Esophagus squamous epithelium (tissue), 5 donors: ENCODE results near the gene CACNA1F. TPM values are rescaled to one million over a fixed set of nuclear protein-coding genes. Genes with fewer than 3 reads are reported as not detected.
A peak's percentile ranks its signal among the peaks of the same experiment; 100 is the strongest.

Experiments
- DNase-seq: peaks from one replicate; lab custom pipeline; 2025; lab: John Stamatoyannopoulos, UW
- H3K27ac ChIP-seq, 4 donors: fragments of 200-600 bp; sonication (generic); one replicate each; pipeline ENCODE4 v1.5.1; 2016 to 2019; ENCODE audit warnings: mild to moderate bottlenecking in 1 of 4
- H3K27me3 ChIP-seq, 4 donors: fragments of 200-600 bp; sonication (generic); 1 replicate in 3 of 4; 2 replicates in 1 of 4; pipeline versions ENCODE4 v1.5.1 to v1.6.0; 2017 to 2021; ENCODE audit warnings: antibody characterized with exemption in 1 of 4
- H3K36me3 ChIP-seq, 3 donors: fragments of 200-600 bp; sonication (generic); one replicate each; pipeline ENCODE4 v1.5.1; 2016 to 2019
- H3K4me1 ChIP-seq, 3 donors: fragments of 200-600 bp; sonication (generic); one replicate each; pipeline ENCODE4 v1.5.1; 2017 to 2019
- H3K4me3 ChIP-seq, 4 donors: fragments of 200-600 bp; sonication (generic); 1 replicate in 3 of 4; 2 replicates in 1 of 4; pipeline ENCODE4 v1.5.1; 2016 to 2019; ENCODE audit warnings: mild to moderate bottlenecking in 2 of 4, moderate library complexity in 1 of 4
- H3K9me3 ChIP-seq, 3 donors: fragments of 200-600 bp; sonication (generic); one replicate each; pipeline ENCODE4 v1.5.1; 2016 to 2019
- CTCF ChIP-seq, 6 experiments: fragments of 450-650 bp in 4 of 6; fragments of 200-600 bp in 2 of 6; sonication (generic) in 2 of 6; IDR thresholded peaks; one replicate each; pipeline ENCODE4 v1.5.1; 2016 to 2019; ENCODE audit warnings: antibody characterized with exemption in 6 of 6, mild to moderate bottlenecking in 4 of 6, moderate library complexity in 4 of 6
- POLR2A ChIP-seq, 4 donors: fragments of 450-650 bp; IDR thresholded peaks; one replicate each; pipeline ENCODE4 v1.6.1; 2017; ENCODE audit warnings: antibody characterized with exemption in 4 of 4, mild to moderate bottlenecking in 4 of 4, moderate library complexity in 3 of 4
- WGBS, 2 donors: methylation state at CpG; one replicate each; pipeline ENCODE4 v1.1.5; 2018; 5-methylcytosine and 5-hydroxymethylcytosine counted together
- intact Hi-C: fragments of 100-400 bp; cut with DNase I; formaldehyde crosslinking; loops from one replicate; pipeline ENCODE4 v1.15.0; 2022
- total RNA-seq, 4 donors: library from RNA; depleted of rRNA; stranded (reverse); fragments of >200 nt; gene quantifications; one replicate each; pipeline ENCODE4 v1.1.0, GENCODE V29; 2016
- donor health status: DM: yes; HTN: yes; CAD: no.

CACNA1F gene
- total RNA-seq, 4 donors from 2014 or later: 0.38 TPM; not detected in 3

GRCh38 chrX:49162620-49163019 lies 70.5 kb downstream of the CACNA1F start, which contains the start of gene MAGIX:
Gene MAGIX, plus strand, starts transcription at chrX:49162758. Its CDS starts 132 bp downstream, at chrX:49162890.
- TF ChIP-seq POLR2A (IDR thresholded peaks at IDR 0.05) (no peak), CTCF (IDR thresholded peaks at IDR 0.05) (no peak)
- WGBS, 2 donors: 67% methylated on average over 6 of the region's 28 CpGs; no CpG with 5 or more reads in 1 of the 2 donors
- DNase-seq: no peak
- Histone ChIP-seq H3K4me3 (peak within 1 kb of the TSS; percentile 35 to 68 (median 48)), H3K4me1 (peaks cover 0 to 33% (median 10%) of the 10 kb centered on the region in 3 donors), H3K36me3 (no peaks in the 10 kb centered on the region), H3K27me3 (no peaks in the 10 kb centered on the region), H3K27ac (peak within 1 kb of the TSS; percentile 86 to 97 (median 93)), H3K9me3 (no peaks in the 10 kb centered on the region)
- intact Hi-C loops: no loop called here

- 88 to 90% methylated on average over 3 of the region's 5 CpGs for WGBS, 2 donors
- H3K4me3 ChIP-seq: no peak overlapping the region
- no peak overlapping the region for H3K27ac ChIP-seq
- intact Hi-C loops: no loop called here
- TF ChIP-seq POLR2A (IDR thresholded peaks at IDR 0.05) (no peak), CTCF (IDR thresholded peaks at IDR 0.05) (no peak)
- H3K4me1 ChIP-seq: peaks cover 0 to 24% (median 10%) of the 10 kb centered on the region in 3 donors
- no peaks in the 10 kb centered on the region for H3K36me3 ChIP-seq
- H3K9me3 ChIP-seq: no peaks in the 10 kb centered on the region
- no peaks in the 10 kb centered on the region for H3K27me3 ChIP-seq
- no peak for DNase-seq
Observed at GRCh38 chrX:49161632-49162031, 71.5 kb downstream of the CACNA1F start.

- Histone ChIP-seq H3K27ac (no peak overlapping the region), H3K4me3 (no peak overlapping the region), H3K27me3 (no peaks in the 10 kb centered on the region), H3K9me3 (no peaks in the 10 kb centered on the region), H3K36me3 (no peaks in the 10 kb centered on the region), H3K4me1 (peaks cover 0 to 23% (median 10%) of the 10 kb centered on the region in 3 donors)
- 89 to 100% methylated on average over 2 of the region's 2 CpGs for WGBS, 2 donors
- intact Hi-C loops: no loop called here
- DNase-seq: no peak
- TF ChIP-seq CTCF (IDR thresholded peaks at IDR 0.05): no peak
- TF ChIP-seq POLR2A (IDR thresholded peaks at IDR 0.05): no peak
Observed at GRCh38 chrX:49160908-49161307, 72.2 kb downstream of the CACNA1F start.

- intact Hi-C loops: no loop called here
Observed at GRCh38 chrX:49157194-49157593, 75.9 kb downstream of the CACNA1F start.

More at GRCh38 chrX:49157194-49157593, 75.9 kb downstream of the CACNA1F start:
- 88% methylated on average over 9 of the region's 25 CpGs; no CpG with 5 or more reads in 1 of the 2 donors for WGBS, 2 donors
- no peak overlapping the region for H3K27ac ChIP-seq
- no peaks in the 10 kb centered on the region for H3K36me3 ChIP-seq
- peaks cover 0 to 14% (median 0%) of the 10 kb centered on the region in 3 donors for H3K4me1 ChIP-seq
- no peaks in the 10 kb centered on the region for H3K9me3 ChIP-seq
- no peak for DNase-seq
- no peak overlapping the region for H3K4me3 ChIP-seq
- no peaks in the 10 kb centered on the region for H3K27me3 ChIP-seq
- TF ChIP-seq CTCF (IDR thresholded peaks at IDR 0.05) (no peak), POLR2A (IDR thresholded peaks at IDR 0.05) (no peak)
